ENCODE data around the gene TMED4.

GRCh38 chr7:44565097-44565794 is 16.8 kb downstream of the TMED4 start:
- TF ChIP-seq PAX5 (IDR thresholded peaks at IDR 0.05; ENCODE audit: insufficient read depth, low read length, severe bottlenecking): no peak
- TF ChIP-seq TAF1 (IDR thresholded peaks at IDR 0.05; ENCODE audit: low read depth, low read length): no peak
- no peak for TF ChIP-seq POLR2A (IDR thresholded peaks at IDR 0.05; ENCODE audit: low read depth, low read length)
- no peak for TF ChIP-seq POLR2AphosphoS5 (IDR thresholded peaks at IDR 0.05; ENCODE audit: low read depth, low read length)

All from GM12891 (cell line).